ENCODE results near the gene SRSF3.

GRCh38 chr6:36636687-36637418 lies 42.7 kb downstream of the SRSF3 start:
- no peak for TF ChIP-seq CTCF (IDR thresholded peaks at IDR 0.05; ENCODE audit: insufficient read depth, low read length, poor library complexity, severe bottlenecking)
- no peak for TF ChIP-seq EZH2phosphoT487 (conservative IDR thresholded peaks at IDR 0.05; ENCODE audit: low read length)

Data from SU-DHL-6 (cell line).